Measurements from ENCODE around the gene ARMC12.

DNA sequence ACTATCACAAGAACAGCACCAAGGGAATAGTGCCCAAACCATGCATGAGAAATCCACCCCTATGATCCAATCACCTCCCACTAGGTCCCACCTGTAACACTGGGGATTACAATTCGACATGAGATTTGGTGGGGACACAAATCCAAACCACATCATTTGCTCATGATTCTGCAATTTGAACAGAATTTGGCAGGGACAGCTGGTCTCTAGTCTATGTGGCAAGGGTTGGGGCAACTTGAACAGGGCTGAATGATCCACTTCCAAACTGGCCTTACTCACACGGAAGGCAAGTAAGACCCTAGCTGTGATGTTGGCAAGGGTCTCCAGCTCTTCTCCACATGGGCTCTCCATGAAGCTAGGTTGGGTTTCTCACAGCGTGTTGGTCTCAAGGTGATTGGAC is 38.0 kb upstream of the ARMC12 start:
- no peak for TF ChIP-seq CTCF (IDR thresholded peaks at IDR 0.05; ENCODE audit: insufficient read depth, low read length)
- no peak for TF ChIP-seq POLR2AphosphoS5 (IDR thresholded peaks at IDR 0.05; ENCODE audit: low read depth)
- TF ChIP-seq REST (IDR thresholded peaks at IDR 0.05; ENCODE audit: insufficient replicate concordance, low read depth), result no peak
- no peak for TF ChIP-seq SPI1 (IDR thresholded peaks at IDR 0.05; ENCODE audit: borderline replicate concordance, low read depth)
- no peak for TF ChIP-seq GABPA (IDR thresholded peaks at IDR 0.05; ENCODE audit: low read depth)
